ENCODE data around the gene BDKRB2.

- no peak for TF ChIP-seq CTCF (IDR thresholded peaks at IDR 0.05; ENCODE audit: low read length)
- no peak for TF ChIP-seq EZH2 (optimal IDR thresholded peaks at IDR 0.05; ENCODE audit: low read depth, low read length)
- no peak for TF ChIP-seq EZH2phosphoT487 (IDR thresholded peaks at IDR 0.05; ENCODE audit: low read length)
Observed at GRCh38 chr14:96239711-96240141, 35.1 kb downstream of the BDKRB2 start.
